ENCODE results near the gene PNKP. TPM values are rescaled to one million over a fixed set of nuclear protein-coding genes. Genes with fewer than 3 reads are reported as not detected.

PNKP gene
- total RNA-seq, 1 experiment from 2014 or later: 146 TPM

- POLR2A ChIA-PET: no interaction called here
- no peak for DNase-seq (ENCODE audit: low spot score)
- Mint-ChIP-seq H3K36me3 (peaks cover 14% of the 10 kb centered on the region), H3K9me3 (no peaks in the 10 kb centered on the region), H3K4me3 (no peak overlapping the region), H3K27me3 (ENCODE audit: low read depth) (no peaks in the 10 kb centered on the region), H3K27ac (no peak overlapping the region), H3K4me1 (no peaks in the 10 kb centered on the region)
- TF ChIP-seq FOXP4 (CRISPR knock-in tag; IDR thresholded peaks at IDR 0.05) (no peak), ZNF425 (CRISPR knock-in tag; conservative IDR thresholded peaks at IDR 0.05) (no peak)
- TF ChIP-seq, protein P1, sequence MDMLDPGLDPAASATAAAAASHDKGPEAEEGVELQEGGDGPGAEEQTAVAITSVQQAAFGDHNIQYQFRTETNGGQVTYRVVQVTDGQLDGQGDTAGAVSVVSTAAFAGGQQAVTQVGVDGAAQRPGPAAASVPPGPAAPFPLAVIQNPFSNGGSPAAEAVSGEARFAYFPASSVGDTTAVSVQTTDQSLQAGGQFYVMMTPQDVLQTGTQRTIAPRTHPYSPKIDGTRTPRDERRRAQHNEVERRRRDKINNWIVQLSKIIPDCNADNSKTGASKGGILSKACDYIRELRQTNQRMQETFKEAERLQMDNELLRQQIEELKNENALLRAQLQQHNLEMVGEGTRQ (CRISPR knock-in tag; IDR thresholded peaks at IDR 0.05): no peak
- ATAC-seq: no peak
- CTCF ChIA-PET: no interaction called here
Observed at GRCh38 chr19:49829200-49829599, 38.2 kb downstream of the PNKP start.

- Mint-ChIP-seq H3K4me3 (no peak overlapping the region), H3K9me3 (no peaks in the 10 kb centered on the region), H3K27ac (peak overlapping the region; percentile 84), H3K36me3 (peaks cover 6% of the 10 kb centered on the region; the same call in 1 of the 2 replicates), H3K4me1 (no peaks in the 10 kb centered on the region), H3K27me3 (ENCODE audit: low read depth) (no peaks in the 10 kb centered on the region)
- ChIA-PET CTCF (no interaction called here), POLR2A (no interaction called here)
- DNase-seq (ENCODE audit: low spot score) (no peak), ATAC-seq (no peak)
- TF ChIP-seq NR1H2 (CRISPR knock-in tag; IDR thresholded peaks at IDR 0.05): no peak
- no peak for TF ChIP-seq ARID4B (CRISPR knock-in tag; IDR thresholded peaks at IDR 0.05; ENCODE audit: borderline replicate concordance)
- TF ChIP-seq SMAD3 (CRISPR knock-in tag; IDR thresholded peaks at IDR 0.05; ENCODE audit: borderline replicate concordance): no peak
- no peak for TF ChIP-seq FOXK1 (CRISPR knock-in tag; IDR thresholded peaks at IDR 0.05)
- no peak for TF ChIP-seq TCF7 (CRISPR knock-in tag; IDR thresholded peaks at IDR 0.05; ENCODE audit: low read depth)
- TF ChIP-seq GRHL2 (CRISPR knock-in tag; IDR thresholded peaks at IDR 0.05; ENCODE audit: insufficient replicate concordance, severe bottlenecking): no peak
- no peak for TF ChIP-seq KAT7 (CRISPR knock-in tag; IDR thresholded peaks at IDR 0.05; ENCODE audit: borderline replicate concordance)
- no peak for TF ChIP-seq AFF4 (CRISPR knock-in tag; IDR thresholded peaks at IDR 0.05; ENCODE audit: borderline replicate concordance)
- no peak for TF ChIP-seq ZNF396 (CRISPR knock-in tag; IDR thresholded peaks at IDR 0.05; ENCODE audit: borderline replicate concordance)
- no peak for TF ChIP-seq MYBL2 (CRISPR knock-in tag; IDR thresholded peaks at IDR 0.05)
- no peak for TF ChIP-seq SOX15 (CRISPR knock-in tag; IDR thresholded peaks at IDR 0.05)
- TF ChIP-seq EMX1 (CRISPR knock-in tag; IDR thresholded peaks at IDR 0.05): no peak
- TF ChIP-seq ATF6 (CRISPR knock-in tag; IDR thresholded peaks at IDR 0.05): no peak
- no peak for TF ChIP-seq TEAD4 (CRISPR knock-in tag; IDR thresholded peaks at IDR 0.05)
- no peak for TF ChIP-seq JAZF1 (CRISPR knock-in tag; IDR thresholded peaks at IDR 0.05)
- TF ChIP-seq NFATC4 (CRISPR knock-in tag; IDR thresholded peaks at IDR 0.05): no peak
- no peak for TF ChIP-seq OVOL2 (CRISPR knock-in tag; IDR thresholded peaks at IDR 0.05; ENCODE audit: borderline replicate concordance)
Observed at GRCh38 chr19:49827034-49827433, 40.3 kb downstream of the PNKP start.
